ENCODE measurements around the gene RXFP2. TPM values are rescaled to one million over a fixed set of nuclear protein-coding genes. Genes with fewer than 3 reads are reported as not detected.

RXFP2 gene
- total RNA-seq, 1 donor from 2014 or later, result not detected

DNA sequence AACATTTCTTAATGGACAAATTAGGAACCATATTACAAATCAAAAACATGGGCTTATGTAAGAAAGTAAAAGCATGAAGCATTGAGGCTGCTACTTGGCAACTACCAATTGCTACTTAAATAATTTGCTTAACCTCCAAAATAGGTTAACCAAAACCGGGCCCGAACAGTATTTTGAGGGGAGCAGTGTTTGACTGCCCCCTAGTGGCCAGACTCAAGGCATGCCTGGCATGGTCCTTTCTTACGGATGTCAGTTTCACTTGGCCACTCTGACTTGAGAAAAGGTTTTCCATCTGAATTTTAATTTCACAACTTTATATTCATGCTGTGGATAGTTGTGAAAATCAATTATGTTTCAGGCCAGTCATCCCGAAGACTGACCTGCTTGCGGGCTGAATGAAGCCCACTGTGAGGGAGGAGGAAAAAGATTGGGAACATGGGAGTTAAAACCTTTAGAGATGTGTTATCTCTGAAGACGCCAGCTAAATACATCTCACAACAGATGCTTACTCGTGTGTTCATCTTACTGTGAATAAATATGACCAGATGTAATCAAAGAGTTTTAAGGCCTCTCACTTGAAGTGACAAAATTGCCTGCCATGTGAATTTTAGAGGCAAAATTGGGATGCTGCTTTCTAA lies 2.9 kb downstream of the RXFP2 start:
- Mint-ChIP-seq H3K4me3 (no peak overlapping the region), H3K9me3 (no peaks in the 10 kb centered on the region), H3K4me1 (no peaks in the 10 kb centered on the region), H3K36me3 (no peaks in the 10 kb centered on the region), H3K27me3 (ENCODE audit: insufficient read depth, low read depth) (peaks cover 2% of the 10 kb centered on the region), H3K27ac (no peak overlapping the region)
- Histone ChIP-seq H3K27me3 (no peaks in the 10 kb centered on the region), H3K4me2 (no peak overlapping the region), H3K9me3 (ENCODE audit: low read depth) (no peaks in the 10 kb centered on the region), H3K4me1 (no peaks in the 10 kb centered on the region), H3K27ac (no peak overlapping the region), H3K9ac (no peak overlapping the region), H3K4me3 (no peak overlapping the region), H3F3A (ENCODE audit: low read depth) (no peaks in the 10 kb centered on the region), H3K79me2 (ENCODE audit: low read depth) (no peaks in the 10 kb centered on the region), H2AFZ (replicated peaks) (peak overlapping the region; percentile 85), H4K20me1 (ENCODE audit: low read depth) (no peaks in the 10 kb centered on the region), H3K36me3 (no peaks in the 10 kb centered on the region)
- TF ChIP-seq, protein P1, sequence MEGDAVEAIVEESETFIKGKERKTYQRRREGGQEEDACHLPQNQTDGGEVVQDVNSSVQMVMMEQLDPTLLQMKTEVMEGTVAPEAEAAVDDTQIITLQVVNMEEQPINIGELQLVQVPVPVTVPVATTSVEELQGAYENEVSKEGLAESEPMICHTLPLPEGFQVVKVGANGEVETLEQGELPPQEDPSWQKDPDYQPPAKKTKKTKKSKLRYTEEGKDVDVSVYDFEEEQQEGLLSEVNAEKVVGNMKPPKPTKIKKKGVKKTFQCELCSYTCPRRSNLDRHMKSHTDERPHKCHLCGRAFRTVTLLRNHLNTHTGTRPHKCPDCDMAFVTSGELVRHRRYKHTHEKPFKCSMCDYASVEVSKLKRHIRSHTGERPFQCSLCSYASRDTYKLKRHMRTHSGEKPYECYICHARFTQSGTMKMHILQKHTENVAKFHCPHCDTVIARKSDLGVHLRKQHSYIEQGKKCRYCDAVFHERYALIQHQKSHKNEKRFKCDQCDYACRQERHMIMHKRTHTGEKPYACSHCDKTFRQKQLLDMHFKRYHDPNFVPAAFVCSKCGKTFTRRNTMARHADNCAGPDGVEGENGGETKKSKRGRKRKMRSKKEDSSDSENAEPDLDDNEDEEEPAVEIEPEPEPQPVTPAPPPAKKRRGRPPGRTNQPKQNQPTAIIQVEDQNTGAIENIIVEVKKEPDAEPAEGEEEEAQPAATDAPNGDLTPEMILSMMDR (IDR thresholded peaks at IDR 0.05), result peak; percentile 99
- no peak for TF ChIP-seq EZH2phosphoT487 (IDR thresholded peaks at IDR 0.05)
- peak; percentile 85 for DNase-seq (ENCODE audit: low spot score)

DNA sequence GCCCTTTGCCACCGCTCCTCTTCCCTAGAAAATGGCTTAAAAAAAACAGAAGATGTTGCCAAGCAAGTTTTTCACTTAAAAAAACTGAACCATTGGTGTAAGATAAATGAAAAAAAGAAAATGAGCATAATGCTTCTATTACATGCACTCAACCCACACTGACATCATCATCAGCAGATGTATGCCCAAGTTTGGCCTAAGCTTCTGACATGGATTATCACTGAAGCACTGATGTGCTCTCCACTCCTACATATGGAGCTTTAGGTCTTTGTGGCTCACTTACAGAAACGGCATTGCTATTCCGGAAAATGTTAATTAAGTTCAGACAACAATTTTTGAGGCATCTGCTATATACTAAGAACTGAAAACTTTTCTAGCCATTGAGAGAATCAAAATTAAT lies 8.0 kb downstream of the RXFP2 start:
- no peak for DNase-seq (ENCODE audit: low spot score)
- H3K27ac ChIP-seq, result no peak overlapping the region
- H3K9me3 Mint-ChIP-seq, result no peaks in the 10 kb centered on the region
- no peaks in the 10 kb centered on the region for H3K36me3 Mint-ChIP-seq
- H3K4me1 ChIP-seq, result no peaks in the 10 kb centered on the region
- no peak overlapping the region for H3K27ac Mint-ChIP-seq
- H3F3A ChIP-seq (ENCODE audit: low read depth), result no peaks in the 10 kb centered on the region
- H3K4me2 ChIP-seq, result no peak overlapping the region
- H3K9me3 ChIP-seq (ENCODE audit: low read depth), result no peaks in the 10 kb centered on the region
- no peak overlapping the region for H2AFZ ChIP-seq (replicated peaks)
- no peak overlapping the region for H3K4me3 ChIP-seq
- no peaks in the 10 kb centered on the region for H3K27me3 ChIP-seq
- H3K9ac ChIP-seq, result no peak overlapping the region
- H3K36me3 ChIP-seq, result no peaks in the 10 kb centered on the region
- H4K20me1 ChIP-seq (ENCODE audit: low read depth), result no peaks in the 10 kb centered on the region
- peaks cover 2% of the 10 kb centered on the region for H3K27me3 Mint-ChIP-seq (ENCODE audit: insufficient read depth, low read depth)
- no peak overlapping the region for H3K4me3 Mint-ChIP-seq
- H3K79me2 ChIP-seq (ENCODE audit: low read depth), result no peaks in the 10 kb centered on the region
- TF ChIP-seq, protein P1 (IDR thresholded peaks at IDR 0.05), result no peak
- TF ChIP-seq EZH2phosphoT487 (IDR thresholded peaks at IDR 0.05) (no peak), EZH2 (IDR thresholded peaks at IDR 0.05) (no peak)
- no peaks in the 10 kb centered on the region for H3K4me1 Mint-ChIP-seq

DNA sequence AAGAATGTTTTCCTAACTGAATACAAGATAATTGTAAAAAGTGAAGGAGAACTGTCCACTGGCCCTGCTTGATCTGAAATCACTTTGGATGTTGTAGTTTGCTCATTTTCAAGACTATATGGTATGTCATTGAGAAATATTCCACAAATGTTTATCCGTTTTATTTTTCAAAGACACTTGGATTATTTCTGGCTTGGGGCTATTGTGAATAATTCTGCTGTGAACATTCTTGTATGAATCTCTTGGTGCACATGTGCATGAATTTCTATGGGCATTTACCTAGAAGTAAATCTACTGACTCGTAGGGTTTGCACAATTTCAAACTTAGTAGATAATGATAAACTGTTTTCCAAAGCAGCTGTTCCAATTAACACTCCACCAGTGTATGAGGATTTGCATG lies 8.6 kb downstream of the RXFP2 start:
- Mint-ChIP-seq H3K9me3 (no peaks in the 10 kb centered on the region), H3K36me3 (no peaks in the 10 kb centered on the region), H3K27me3 (ENCODE audit: insufficient read depth, low read depth) (peaks cover 2% of the 10 kb centered on the region), H3K4me1 (no peaks in the 10 kb centered on the region), H3K27ac (no peak overlapping the region), H3K4me3 (no peak overlapping the region)
- H3K9me3 ChIP-seq (ENCODE audit: low read depth), result no peaks in the 10 kb centered on the region
- no peak overlapping the region for H3K4me3 ChIP-seq
- H3K4me2 ChIP-seq, result no peak overlapping the region
- H3K36me3 ChIP-seq, result no peaks in the 10 kb centered on the region
- H3K79me2 ChIP-seq (ENCODE audit: low read depth), result no peaks in the 10 kb centered on the region
- H3K9ac ChIP-seq, result no peak overlapping the region
- H3K27ac ChIP-seq, result no peak overlapping the region
- no peak for DNase-seq (ENCODE audit: low spot score)
- H4K20me1 ChIP-seq (ENCODE audit: low read depth), result no peaks in the 10 kb centered on the region
- TF ChIP-seq, protein P1 (IDR thresholded peaks at IDR 0.05), result no peak
- TF ChIP-seq EZH2 (IDR thresholded peaks at IDR 0.05) (no peak), EZH2phosphoT487 (IDR thresholded peaks at IDR 0.05) (no peak)
- no peak overlapping the region for H2AFZ ChIP-seq (replicated peaks)
- no peaks in the 10 kb centered on the region for H3K4me1 ChIP-seq
- no peaks in the 10 kb centered on the region for H3F3A ChIP-seq (ENCODE audit: low read depth)
- H3K27me3 ChIP-seq, result no peaks in the 10 kb centered on the region
